LNCaP clone FGC (cell line): ENCODE measurements around the gene FBXO48.
"Not testable (repeated sequence)": the region's sequence is repeated elsewhere in the genome, so short reads cannot be mapped to it uniquely, and the experiment has no call there.

ENCODE experiments used
- DNase-seq: peaks from one replicate; pipeline ENCODE4 v3.0.0-alpha.2; 2011; ENCODE audit warnings: low read depth
- H3K4me3 ChIP-seq: 2 replicates; pipeline ENCODE4 v1.5.1; 2011; ENCODE audit warnings: mild to moderate bottlenecking, low read depth, low read length, control low read depth
- TF ChIP-seq, protein P1 (sequence below): IDR thresholded peaks from 2 replicates; pipeline ENCODE4 v1.5.1; 2012; ENCODE audit warnings: mild to moderate bottlenecking; ENCODE audit not compliant: control insufficient read depth, insufficient read depth; ENCODE audit errors: extremely low read depth

Gene FBXO48

GRCh38 chr2:68448671-68449653 is 18.1 kb downstream of the FBXO48 start:
- DNase-seq: no peak
- H3K4me3 ChIP-seq: no peak overlapping the region
- TF ChIP-seq, protein P1, sequence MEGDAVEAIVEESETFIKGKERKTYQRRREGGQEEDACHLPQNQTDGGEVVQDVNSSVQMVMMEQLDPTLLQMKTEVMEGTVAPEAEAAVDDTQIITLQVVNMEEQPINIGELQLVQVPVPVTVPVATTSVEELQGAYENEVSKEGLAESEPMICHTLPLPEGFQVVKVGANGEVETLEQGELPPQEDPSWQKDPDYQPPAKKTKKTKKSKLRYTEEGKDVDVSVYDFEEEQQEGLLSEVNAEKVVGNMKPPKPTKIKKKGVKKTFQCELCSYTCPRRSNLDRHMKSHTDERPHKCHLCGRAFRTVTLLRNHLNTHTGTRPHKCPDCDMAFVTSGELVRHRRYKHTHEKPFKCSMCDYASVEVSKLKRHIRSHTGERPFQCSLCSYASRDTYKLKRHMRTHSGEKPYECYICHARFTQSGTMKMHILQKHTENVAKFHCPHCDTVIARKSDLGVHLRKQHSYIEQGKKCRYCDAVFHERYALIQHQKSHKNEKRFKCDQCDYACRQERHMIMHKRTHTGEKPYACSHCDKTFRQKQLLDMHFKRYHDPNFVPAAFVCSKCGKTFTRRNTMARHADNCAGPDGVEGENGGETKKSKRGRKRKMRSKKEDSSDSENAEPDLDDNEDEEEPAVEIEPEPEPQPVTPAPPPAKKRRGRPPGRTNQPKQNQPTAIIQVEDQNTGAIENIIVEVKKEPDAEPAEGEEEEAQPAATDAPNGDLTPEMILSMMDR: no peak

- DNase-seq: no peak
- TF ChIP-seq, protein P1: no peak
- no peak overlapping the region for H3K4me3 ChIP-seq
Measured at GRCh38 chr2:68447118-68447517, 20.0 kb downstream of the FBXO48 start.

- not testable (repeated sequence) for H3K4me3 ChIP-seq, DNase-seq
Measured at GRCh38 chr2:68446425-68446824, 20.7 kb downstream of the FBXO48 start.

DNA sequence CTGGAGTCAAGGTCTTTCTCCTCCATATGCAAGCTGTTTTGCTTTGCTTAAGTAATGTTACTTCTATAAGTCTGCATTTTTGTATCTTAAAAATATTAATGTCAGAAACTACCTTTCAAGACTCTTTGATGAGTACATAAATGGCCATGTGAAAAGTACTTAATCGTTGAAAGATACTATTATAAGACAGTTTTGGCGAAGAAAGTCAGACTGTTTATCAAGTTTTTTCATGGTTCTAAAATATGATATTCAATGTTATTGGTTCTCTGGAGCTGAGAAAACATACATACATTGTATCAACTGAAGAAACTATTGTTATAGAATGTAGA is 25.1 kb downstream of the FBXO48 start:
- no peak for DNase-seq
- H3K4me3 ChIP-seq: no peak overlapping the region
- TF ChIP-seq, protein P1: no peak

DNA sequence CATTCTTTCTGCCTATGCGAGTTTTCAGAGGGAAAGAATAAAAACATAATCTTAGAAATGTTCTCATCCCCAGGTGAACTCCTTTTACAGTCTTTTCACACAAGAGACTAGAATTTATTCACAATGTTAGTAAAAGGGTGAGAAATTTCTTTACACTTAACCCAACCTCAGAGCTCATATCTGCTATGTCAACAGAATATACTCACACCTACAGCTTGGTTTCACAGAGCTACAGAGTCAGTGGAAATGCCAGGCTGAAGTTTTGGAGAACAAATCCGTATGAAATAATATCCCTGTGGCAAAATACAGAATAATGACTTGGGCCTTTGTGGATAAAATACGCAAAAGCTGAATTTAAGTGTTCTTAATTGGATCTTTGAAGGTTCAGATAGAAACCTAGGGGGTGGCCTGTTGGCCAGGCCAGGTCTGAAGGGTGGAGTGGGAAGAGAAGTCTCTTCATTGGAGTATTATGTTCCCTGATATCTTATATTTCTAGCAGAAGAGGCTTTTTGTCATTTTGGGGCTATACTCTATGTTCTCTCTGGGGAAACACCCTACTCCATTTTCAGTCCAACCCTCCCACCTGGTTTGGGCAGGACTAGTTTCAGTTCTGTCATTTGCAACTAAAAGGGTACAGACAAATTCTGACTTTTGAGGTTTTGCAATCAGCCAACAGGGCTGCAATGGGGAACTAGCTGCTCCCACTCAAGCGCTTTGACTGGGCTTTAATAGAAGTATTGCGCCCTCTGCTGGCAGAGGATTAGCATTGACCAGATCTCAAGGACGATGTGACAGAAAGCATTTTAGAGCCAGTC is 25.7 kb downstream of the FBXO48 start:
- H3K4me3 ChIP-seq: no peak overlapping the region
- DNase-seq: peak; percentile 28
- TF ChIP-seq, protein P1: peak; percentile 58

DNA sequence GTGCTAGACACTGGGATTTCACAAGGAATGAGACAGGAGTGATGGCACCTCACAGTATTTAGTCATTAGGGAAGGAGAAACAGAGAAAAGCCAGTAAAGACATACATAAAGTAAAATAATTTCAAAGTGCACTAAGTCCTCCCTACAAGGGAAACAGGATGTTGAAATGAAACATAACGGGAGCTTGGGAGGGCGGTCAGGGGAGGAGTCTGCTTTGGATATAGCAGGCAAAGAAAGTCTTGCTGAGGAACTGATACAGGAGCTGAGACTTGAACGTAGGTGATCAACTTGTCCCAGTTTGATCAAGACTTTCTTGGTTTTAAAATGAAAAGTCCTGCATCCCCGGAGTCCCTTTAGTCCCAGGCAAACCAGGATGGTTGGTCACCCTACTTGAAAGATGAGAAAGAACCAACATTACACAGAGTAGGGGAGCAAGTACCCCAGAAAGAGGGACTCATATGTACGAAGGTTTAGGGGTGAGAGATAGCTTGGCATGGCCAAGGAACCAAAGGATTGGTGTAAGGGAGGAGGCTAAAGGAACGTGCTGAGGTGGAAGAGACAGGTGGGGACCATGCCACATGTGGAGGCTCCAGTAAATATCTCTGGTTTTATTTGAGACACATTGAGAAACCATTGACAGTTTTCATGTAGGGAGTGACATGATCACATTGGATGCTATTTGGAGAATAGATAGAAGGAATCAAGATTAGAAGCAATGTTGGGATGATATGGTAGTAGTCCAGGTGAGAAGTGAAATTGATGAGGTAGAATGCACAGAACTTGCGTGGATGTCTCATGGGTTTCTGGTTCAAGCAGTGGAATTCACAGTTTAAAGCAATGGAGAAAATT is 28.4 kb downstream of the FBXO48 start:
- DNase-seq: no peak
- H3K4me3 ChIP-seq: no peak overlapping the region

More for the DNA sequence above, 28.4 kb downstream of the FBXO48 start:
- TF ChIP-seq, protein P1: no peak
